DLD1 (cell line): Measurements from ENCODE around the gene BRPF3.
"Not testable (repeated sequence)": the region's sequence is repeated elsewhere in the genome, so short reads cannot be mapped to it uniquely, and the experiment has no call there.

Experiments used
- in situ Hi-C: cut with HindIII; loops from 2 replicates; pipeline ENCODE4 v1.10.0; 2017; ENCODE audit warnings: low sequenced_read_pairs

Gene BRPF3

DNA sequence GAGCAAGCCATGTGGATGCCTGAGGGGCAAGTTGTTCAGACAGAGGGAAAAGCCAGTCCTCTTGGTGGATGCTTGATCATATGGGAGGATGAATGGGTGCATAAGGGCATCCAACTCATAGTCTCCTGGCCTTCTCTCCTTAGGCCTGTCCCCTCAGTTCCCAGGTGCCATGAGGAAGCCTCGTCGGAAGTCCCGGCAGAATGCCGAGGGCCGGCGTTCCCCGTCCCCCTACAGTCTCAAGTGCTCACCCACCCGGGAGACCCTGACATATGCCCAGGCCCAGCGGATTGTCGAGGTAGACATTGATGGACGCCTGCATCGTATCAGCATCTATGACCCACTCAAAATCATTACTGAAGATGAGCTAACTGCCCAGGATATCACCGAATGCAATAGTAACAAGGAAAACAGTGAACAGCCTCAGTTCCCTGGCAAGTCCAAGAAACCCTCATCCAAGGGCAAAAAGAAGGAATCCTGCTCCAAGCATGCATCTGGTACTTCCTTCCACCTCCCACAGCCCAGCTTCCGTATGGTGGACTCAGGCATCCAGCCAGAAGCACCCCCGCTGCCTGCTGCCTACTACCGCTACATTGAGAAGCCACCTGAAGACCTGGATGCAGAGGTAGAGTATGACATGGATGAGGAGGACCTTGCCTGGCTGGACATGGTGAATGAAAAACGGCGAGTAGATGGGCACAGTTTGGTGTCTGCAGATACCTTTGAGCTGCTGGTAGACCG, 3.8 kb downstream of the BRPF3 start:
- in situ Hi-C loops, result no loop called here

DNA sequence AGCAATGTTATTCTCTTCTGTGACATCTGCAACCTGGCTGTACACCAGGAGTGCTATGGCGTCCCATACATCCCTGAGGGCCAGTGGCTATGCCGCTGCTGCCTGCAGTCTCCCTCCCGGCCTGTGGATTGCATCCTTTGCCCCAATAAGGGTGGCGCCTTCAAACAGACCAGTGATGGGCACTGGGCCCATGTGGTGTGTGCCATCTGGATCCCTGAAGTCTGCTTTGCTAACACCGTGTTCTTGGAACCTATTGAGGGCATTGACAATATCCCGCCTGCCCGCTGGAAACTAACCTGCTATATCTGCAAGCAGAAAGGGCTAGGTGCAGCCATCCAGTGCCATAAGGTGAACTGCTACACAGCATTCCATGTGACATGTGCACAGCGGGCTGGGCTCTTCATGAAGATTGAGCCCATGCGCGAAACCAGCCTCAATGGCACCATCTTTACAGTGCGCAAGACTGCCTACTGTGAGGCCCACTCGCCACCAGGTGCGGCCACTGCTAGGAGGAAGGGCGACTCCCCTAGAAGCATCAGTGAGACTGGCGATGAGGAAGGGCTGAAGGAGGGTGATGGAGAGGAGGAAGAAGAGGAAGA, 4.6 kb downstream of the BRPF3 start:
- in situ Hi-C loops, result no loop called here

DNA sequence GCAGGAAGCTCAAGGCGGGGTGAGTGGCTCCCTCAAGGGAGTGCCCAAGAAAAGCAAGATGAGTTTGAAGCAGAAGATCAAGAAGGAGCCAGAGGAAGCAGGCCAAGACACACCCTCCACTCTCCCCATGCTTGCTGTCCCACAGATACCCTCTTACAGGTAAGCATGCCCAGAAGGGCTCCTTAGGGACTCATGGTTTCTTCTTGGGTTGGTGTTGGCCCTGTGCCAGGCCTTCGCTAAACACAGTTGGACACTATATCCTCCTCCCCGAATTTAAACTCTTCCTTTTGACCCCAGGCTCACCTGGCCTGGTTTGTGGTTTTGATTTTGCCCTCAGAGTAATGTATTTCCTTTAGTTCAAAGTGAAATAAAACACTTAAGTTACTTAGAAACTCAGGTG, 5.1 kb downstream of the BRPF3 start:
- in situ Hi-C loops, result no loop called here

DNA sequence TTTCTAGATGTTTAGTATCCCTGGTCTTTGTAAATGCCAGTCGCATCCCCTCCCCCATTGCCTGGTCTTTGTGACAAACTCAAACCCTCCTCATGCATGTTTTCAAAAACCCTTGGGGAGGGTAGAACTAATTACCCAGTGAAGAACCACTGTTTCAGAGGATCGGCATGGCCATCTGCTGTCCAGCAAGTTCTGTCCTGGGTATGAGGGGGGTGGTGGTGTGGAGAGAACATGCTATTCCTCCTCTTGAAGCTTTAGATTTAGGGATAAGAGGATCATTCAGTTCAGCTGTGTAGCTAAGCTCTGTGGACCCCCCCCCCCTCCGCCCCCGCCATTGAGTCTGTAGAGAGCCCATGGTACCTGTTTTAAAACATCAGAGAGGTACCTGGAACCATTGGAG, 5.6 kb downstream of the BRPF3 start:
- in situ Hi-C loops, result no loop called here

DNA sequence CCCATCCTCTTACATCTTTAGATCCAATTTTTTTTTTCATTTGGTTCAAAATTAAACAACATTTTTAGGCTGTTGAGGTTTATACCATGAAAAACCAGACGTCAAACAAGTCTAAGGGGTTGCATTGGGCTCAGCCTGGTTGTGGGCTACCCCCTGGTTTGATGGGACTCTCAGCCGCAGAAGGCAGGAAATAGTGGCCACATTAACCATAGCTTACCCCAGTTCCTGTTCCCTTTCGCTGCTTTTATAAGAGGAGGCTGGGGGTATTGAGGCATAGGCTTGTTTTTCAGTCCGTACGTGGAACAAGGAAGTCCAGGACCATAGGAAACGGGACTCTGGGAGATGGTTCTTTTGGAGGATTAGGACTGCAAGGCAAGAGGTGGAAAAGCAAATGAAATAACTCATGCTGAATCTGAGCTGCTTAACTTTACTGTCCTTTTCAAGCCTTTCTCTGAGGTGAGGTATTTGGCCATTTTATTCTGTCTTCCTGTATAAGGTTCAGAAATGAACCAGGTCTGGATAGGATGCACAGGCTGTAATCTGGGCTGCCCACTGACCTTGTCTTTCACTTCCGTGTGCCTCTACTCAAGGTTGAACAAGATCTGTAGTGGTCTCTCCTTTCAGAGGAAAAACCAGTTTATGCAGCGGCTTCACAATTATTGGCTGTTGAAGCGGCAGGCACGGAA, 7.7 kb downstream of the BRPF3 start:
- in situ Hi-C loops, result no loop called here

DNA sequence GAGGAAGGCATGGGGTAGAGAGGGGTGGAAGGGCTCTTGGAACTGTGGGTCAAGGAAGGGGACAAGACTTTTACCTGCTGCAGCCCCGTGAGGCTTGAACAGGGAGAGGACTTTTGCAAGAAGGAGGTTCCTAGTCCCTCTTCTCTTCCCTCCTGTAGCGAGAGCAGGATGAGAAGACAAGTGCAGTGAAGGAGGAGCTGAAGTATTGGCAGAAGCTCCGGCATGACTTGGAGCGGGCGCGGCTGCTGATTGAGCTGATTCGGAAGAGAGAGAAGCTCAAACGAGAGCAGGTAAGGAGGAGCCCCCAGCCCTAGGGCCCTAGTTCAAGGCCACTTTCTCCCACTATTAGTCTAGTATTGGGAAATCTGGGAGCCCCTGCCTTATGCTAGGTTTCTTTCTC, 10.6 kb downstream of the BRPF3 start:
- in situ Hi-C loops, result no loop called here

DNA sequence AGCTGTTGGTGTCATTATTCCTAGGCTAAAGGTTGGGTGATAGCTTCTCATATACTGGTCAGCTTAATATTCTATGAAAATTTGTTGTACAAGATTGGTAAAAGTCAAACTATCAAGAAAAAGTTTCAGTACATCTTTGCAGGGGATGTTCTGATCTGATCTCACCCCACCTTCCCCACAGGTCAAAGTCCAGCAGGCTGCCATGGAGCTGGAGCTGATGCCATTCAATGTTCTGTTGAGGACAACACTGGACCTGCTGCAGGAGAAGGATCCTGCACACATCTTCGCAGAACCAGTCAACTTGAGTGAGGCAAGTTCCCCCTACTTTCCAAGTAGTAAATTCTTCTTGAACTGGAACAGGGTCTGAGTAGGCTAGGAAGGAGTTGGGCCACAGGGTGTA, 13.1 kb downstream of the BRPF3 start:
- in situ Hi-C loops, result no loop called here

DNA sequence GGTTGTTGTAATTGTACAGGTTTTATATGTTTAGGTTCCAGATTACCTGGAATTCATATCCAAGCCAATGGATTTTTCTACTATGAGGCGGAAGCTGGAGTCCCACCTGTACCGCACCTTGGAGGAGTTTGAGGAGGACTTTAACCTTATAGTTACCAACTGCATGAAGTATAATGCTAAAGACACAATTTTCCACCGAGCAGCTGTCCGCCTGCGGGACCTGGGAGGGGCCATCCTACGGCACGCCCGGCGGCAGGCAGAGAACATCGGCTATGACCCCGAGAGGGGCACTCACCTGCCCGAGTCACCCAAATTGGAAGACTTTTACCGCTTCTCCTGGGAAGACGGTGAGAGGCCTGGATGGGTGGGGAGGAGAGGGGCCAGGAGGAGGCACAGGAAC, 13.6 kb downstream of the BRPF3 start:
- in situ Hi-C loops, result no loop called here

DNA sequence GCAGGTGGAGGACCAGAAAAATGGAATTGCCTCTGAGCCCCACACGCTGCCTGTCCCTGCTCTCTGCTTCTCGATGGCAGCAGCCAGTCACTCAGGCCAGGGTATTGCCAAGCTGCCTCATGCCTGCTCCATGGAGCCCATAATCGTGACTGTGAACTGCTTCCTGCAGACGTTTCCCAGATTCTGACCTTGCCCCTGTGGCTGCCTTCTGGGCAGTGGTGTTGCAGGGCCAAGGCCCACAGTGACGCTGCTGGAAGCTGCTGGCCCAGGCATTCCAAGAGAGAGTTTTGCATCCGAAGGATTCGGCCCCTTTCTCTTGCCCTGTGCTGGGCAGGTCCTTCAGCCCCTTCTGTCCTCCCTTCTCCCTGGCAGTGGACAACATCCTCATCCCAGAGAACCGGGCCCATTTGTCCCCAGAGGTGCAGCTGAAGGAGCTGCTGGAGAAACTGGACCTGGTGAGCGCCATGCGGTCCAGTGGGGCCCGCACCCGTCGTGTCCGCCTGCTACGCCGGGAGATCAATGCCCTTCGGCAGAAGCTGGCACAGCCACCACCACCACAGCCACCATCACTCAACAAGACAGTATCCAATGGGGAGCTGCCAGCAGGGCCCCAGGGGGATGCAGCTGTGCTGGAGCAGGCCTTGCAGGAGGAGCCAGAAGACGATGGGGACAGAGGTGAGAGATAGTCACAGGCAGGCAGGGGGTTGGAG, 14.5 kb downstream of the BRPF3 start:
- in situ Hi-C loops, result no loop called here

DNA sequence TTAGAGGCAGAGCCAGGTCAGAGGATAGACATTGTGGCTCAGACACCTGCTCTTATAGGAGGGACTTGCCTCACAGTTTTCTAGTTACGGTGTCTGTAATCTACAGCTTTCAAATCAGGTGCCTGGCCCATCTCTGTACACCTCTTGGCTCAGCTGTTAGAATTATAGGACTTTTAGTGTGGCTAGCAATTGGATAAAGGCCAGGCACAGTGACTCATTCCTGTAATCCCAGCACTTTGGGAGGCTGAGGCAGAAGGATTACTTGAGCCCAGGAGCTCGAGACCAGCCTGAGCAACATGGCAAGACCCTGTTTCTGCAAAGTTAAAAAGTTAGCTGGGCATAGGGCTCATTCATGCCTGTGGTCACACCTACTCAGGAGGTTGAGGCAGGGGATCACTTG, 20.0 kb downstream of the BRPF3 start:
- in situ Hi-C loops, result no loop called here

DNA sequence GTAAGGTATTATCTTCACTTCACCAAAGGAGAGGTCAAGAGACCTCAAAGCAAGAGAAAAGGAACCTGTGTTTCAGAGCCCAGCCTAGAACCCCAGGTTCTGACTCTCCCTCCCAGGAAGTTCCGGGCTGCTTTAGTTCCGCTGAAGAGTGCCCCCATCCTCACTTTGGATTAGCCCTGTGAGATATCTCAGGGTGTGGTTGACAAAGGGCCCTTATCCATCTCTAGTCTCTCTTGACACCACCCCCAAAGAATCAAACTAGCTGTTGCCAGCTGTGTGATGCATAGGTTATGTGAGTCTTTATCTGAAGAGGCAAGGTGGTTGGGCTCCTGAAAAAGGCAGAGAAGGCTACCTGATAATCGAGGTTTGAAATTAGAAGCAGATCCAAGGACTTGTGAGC, 20.6 kb downstream of the BRPF3 start:
- in situ Hi-C loops, result no loop called here

DNA sequence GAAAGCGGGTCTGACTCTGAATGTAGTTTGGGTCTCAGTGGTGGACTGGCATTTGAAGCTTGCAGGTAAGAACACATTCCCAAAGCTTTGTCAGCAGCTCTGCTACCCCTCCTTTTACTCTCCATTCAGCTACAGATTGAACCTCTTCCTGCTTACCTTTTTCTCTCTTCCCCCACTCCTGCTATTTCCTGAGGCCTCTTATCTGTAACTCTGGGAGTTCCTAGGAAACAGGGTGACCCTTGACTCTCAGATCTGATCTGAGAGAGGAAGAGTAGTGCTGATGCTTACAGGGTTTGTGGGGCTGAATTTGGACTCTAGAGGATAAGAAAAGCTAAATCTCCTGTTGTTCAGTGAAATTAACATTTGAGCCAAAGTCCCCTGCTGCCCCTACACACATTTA, 21.4 kb downstream of the BRPF3 start:
- in situ Hi-C loops, result no loop called here

DNA sequence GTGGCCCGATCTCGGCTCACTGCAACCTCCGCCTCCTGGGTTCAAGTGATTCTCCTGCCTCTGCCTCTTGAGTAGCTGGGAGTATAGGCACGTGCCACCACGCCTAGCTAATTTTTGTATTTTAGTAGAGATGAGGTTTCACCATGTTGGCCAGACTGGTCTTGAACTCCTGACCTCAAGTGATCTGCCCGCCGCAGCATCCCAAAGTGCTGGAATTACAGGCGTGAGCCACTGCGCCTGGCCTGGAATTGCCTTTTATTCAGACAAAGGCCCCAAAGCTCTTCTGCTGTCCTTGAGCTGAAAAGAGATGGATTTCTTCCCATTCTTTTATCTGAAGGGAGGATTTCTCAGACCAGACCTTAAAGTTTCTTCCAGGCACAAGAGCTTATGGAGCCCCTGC, 22.0 kb downstream of the BRPF3 start:
- in situ Hi-C loops, result not testable (repeated sequence)

DNA sequence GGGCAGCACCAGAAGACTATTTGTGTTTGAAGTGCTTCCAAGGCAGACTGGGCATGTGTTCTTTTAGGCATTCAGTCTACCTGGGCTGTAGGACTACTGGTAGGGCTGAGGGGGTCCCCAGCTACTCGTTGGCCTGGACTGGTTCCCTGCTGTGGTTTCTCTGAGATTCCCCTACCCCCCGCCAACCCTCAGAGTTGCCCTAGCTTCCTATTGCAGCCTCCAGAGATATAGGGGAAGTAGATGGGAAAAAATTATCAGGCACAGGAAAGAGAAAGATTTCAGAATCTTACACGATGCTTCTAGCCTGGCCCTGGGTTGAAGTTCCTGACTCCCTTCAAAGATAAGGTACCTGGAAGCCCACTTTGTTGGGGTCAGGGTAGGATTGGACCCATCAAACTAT, 22.5 kb downstream of the BRPF3 start:
- in situ Hi-C loops, result no loop called here

DNA sequence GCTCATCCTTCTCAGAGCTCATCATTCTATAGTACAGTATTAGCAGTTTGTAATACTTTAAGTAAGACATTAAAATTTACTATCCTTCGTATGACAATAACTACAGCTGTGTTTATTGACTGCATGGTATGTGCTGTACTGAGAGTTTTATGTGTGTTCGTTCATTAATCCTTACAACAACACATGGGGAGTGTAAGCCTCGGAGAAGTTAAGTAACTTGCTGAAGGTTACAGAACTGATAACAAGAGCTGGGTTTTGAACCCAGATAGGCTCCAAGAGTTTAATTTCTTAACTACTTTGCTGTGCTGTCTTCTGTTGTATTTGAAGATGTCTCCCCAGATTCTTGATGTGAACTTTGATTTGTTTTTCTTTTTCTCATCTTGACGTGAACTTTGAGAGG, 23.7 kb downstream of the BRPF3 start:
- in situ Hi-C loops, result no loop called here

DNA sequence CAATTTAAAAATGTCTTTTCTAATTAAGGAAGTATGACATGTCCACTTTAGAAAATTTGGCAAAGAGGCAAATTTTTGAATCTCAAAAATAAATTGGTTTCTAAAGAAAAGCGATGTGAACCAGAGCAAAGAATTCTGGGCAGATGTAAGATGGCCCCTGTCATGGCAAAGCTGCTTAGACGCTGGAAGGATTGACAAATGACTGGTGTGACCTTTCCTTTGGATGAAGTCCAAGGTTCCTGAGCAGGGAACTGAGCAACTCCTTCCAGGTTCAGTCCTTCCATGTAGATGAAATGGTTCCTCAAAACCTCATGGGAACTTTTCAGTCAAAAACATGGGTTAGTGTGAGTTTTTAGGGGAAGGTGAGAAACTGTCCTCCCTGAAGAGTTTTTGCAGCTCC, 25.1 kb downstream of the BRPF3 start:
- in situ Hi-C loops, result no loop called here

DNA sequence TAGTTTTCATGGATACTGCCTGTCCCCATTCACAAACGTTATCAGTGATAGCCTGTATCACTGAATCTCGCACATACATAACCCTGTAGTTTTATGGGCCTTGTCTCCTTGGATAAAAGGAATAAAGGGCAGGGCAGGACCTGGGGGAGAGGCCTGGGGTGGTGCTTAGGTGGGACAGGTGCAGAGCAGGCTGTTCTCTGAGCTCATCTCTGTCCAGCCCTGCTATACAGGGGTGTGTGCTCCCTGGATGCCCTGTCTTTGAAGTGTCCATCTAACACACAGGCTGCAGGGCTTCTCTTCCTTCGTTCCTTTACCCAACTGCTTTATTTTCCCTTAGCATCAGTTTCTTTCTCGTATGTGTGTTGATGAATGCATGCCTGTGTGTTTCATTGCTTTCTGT, 26.4 kb downstream of the BRPF3 start:
- in situ Hi-C loops, result no loop called here

DNA sequence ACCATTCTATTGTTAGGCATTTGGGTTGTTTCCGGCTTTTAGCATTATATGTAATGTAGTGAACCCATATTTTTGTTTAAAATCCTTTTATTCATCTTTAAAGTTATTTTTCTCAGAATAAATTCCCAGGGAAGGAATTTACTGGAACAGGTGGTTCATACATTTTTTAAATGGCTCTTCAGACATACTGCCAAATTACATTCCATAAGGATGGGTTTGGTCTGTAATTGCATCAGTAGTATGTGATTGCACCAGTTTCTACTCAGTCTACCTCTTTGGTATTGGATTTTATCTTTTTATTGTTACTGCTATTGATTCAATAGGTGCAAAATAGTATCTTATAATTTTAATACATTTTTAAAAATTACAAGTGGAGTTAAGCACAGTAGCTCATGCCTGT, 27.2 kb downstream of the BRPF3 start:
- in situ Hi-C loops, result no loop called here

DNA sequence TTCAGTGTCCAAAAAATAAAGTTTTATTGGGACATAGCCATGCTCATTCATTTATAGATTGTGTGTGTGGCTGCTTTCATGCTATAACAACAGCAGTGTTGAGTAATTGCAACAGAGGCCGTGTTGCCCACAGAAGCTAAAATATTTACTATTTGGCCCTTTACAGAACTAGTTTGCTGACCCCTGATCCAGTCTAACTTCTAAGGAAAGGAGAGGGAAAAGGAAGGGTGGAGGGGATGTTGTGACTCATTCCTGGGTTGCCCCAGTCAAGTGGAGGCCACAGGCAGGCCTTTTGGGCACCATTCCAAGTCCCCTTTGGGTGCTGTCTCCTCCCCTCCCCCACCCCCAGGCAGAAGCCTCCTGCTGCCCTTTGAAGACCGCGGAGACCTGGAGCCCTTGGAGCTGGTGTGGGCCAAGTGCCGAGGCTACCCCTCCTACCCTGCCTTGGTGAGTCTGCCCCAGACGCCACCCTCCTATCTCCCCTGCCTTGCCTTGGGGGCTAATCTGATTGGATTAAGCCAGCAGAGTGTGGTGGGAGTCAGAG, 28.4 kb downstream of the BRPF3 start:
- in situ Hi-C loops, result no loop called here

DNA sequence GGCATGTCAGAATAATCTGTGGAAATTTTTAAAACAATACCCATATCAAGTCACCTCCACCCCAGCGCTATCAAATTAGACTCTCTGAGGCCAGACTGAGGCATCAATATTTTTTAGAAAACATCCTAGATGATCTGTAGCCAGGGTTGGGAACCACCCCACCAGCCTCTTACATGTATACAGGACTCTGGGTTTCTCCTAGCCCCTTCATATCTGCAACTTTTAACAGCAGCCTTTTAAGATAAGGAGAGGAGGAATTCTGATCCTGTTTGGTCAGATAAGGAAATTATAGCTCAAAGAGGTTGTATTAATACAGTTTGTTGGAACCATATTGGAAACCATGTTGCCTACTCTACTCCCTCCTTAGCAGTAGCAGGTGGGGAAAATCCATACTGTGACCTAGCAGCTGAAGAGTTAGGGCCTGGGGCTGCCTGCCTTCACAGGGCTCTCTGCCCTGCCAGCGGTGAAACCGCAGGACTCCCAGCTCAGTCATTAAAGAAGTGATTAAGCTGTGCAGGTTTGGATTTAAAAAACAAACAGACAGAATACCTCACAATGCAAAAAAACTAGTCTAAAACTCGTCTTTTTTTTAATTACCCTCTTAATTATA, 30.0 kb downstream of the BRPF3 start:
- in situ Hi-C loops, result no loop called here
